HG03135 (cell line): Measurements from ENCODE around the gene DDX24.

ENCODE experiments used
- ATAC-seq: cut with Tn5 transposase; IDR thresholded peaks from one replicate; pipeline ENCODE4 v1.9.1; 2021; ENCODE audit warnings: mild to moderate bottlenecking, moderate library complexity; ENCODE audit not compliant: unreplicated experiment

Gene DDX24

DNA sequence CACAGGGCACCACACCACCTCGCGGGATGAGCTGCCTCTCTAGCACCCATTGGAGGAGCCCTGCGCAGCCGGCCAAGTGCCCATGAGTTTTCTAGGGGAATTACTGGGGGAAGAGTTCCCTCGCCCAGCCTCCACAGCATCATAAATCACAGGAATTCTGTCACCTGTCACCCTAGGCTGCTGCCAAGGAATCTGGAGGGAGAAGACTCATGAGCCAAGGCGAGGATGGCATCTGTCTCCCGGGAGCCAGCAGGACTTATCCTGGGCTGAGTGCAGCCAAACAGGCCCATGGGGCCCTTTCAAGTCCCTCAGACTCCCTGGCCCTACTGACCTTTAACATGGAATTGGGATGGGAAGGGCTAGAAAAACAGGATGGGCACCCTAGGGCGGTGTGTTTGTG is 62.7 kb downstream of the DDX24 start:
- ATAC-seq, result no peak

DNA sequence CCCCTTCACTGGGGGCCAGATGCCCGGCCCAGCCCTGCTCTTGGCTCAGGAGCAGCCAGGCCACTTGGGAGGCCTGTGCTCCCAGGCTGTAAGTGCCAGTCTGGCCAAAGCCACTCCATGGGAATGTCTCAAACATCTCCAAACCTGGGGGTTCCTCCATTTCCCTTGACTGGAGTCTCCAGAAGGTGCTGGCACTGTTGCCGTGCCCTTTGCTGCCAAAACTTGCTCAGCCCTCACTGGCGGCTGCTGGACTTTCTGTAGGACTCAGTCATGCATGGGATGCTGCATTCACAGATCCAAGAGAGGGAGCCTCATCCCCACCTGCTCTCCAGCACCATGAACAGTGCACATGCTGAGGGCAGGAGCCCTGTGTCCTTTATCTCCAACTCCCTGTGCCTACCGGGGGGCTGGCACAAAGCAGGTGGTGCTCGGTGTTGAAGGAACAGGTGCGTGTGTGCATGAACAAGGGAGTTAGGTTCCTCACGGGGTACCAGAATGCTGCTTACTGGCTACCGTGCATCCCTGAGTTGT is 64.5 kb downstream of the DDX24 start:
- no peak for ATAC-seq

DNA sequence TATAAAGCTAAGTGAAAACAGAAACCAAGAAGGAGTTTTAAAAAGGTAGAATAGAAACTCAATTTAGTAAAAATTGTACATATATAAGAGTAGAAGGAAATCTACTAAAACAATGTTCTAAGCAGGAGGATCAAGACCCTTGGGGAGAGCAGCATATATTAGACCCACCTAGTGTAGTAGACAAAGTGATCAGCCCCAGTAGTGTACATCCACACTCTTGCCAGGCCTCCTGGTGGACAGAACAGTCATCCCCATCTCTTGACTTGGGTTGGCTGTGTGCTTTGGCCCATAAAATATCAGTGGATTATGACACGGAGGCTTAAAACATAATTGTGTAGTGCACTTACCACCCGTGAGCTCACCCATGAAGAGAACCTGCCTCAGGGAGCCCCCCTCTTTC is 65.8 kb downstream of the DDX24 start:
- no peak for ATAC-seq

DNA sequence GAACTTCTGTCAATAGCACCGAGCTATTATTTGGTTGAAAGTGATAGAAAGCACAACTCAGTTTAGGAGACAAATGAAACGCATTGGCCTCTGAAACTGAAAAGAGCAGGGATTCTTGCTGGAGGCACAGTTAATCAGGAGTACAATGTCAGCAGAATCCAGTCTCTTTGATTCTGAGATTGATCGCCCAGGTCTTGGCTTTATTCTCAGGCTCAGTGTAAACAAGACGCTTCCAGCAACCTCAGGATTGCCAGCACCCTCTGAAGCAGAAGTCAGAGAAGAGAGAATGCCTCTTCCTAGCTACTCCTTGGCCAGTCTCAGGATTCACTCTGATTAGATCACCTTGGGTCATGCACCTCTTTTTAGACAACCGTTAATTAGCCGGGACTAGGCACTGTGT is 66.6 kb downstream of the DDX24 start:
- ATAC-seq, result no peak

DNA sequence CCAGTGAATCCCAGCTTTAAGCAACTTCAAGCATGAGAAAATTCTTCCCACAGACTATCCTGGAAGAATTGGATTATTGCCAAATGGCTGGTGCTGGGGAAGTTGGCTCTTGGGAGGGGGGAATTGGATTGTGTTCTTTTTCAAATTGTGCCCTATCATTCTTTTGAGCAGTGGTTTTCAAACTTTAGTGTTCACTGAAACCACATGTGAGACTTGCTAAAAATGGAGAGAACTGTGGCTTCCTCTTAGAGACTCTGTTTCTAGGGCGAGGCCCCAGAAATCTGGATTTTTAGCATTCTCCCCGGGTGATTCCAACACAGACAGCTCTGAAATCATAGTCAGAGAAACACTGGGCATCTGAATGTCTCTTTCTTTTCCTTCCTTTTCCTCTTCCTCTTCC is 69.2 kb downstream of the DDX24 start:
- ATAC-seq, result no peak

DNA sequence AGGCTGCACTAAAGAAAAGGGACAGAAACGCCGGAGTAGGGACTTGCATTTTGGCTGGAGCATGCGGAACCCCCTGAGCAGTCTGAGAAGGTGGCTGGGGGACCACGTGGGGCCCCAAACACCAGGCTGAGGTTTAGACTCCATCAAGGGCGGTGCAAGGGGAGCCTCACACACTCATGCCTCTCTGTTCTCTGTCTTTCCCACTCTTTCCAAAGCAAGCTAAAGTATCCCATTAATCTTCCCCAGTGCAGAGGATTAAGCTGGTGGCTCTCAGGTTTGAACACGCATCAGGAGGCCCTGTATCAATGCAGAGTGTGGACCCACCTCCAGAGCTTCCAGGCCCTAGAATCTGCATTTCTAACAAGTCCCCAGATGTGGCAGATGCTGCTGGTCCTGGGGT is 70.4 kb downstream of the DDX24 start:
- no peak for ATAC-seq

DNA sequence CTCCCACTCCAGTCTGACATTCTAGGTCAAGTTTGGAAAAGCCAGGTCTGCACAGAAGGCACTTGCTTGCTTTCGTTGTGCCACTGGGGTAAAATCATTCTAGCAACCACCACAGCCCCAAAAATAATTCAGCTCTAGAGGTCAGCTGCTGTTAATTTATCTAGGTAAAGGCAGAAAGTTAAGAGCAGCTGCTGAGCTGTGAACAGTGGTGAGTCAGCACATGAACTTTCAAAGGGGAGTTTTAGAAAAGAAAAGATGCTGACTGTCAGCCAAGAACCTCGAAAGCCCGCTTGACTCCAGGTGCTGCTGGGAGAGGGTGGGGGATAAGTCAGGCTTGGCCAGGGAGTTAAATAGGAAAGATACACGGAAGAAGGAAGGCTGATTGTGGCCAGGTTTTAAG is 71.2 kb downstream of the DDX24 start:
- ATAC-seq, result no peak

DNA sequence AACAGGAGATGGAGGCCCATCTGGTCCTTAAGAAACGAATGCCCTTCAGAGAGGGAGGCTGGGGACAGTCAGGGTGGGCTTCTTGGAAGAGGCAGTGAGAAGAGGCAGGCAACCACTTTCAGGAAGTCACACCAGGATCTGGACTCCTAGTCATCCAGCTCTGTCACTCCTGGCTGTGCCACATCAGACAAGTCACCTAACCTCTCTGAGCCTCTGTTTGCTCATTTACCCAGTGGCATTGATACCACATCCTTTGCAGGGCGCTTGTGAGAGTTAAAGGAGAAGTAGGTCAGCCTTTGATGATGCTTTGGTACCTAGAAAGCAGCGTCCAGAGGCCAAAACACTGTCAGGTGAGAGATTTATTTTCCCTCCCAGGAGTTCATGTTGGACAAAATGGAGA is 72.8 kb downstream of the DDX24 start:
- no peak for ATAC-seq

DNA sequence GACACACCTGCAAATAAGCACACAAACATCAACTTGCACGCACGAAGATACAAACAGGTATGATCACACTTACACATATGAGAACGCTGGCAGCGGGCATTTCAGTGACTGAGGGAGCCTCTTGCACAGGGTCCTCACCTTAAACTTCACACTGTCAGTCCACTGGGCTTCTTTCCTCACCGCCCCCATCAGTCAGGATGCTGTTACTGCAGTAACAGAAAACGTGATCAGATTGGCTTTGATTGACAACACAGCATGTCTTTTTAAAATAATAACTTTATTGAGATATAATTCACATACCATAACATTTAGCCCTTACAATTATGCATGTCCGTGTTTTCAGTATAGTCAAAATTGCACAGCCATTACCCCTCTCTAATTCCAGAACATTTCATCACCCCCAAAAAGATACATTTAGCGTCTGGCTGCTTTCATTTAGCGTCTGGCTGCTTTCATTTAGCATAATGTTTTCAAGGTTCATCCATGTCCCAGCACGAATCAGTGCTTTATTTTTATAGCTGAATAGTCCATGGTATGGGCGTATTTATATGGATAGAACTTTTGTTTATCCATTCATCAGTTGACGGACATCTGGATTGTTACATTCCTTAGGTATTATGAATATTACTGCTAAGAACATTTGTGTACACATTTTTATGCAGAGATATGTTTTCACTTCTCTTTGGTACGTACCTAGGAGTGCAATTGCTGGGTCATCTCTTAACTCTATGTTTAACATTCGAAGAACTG is 75.5 kb downstream of the DDX24 start:
- no peak for ATAC-seq

DNA sequence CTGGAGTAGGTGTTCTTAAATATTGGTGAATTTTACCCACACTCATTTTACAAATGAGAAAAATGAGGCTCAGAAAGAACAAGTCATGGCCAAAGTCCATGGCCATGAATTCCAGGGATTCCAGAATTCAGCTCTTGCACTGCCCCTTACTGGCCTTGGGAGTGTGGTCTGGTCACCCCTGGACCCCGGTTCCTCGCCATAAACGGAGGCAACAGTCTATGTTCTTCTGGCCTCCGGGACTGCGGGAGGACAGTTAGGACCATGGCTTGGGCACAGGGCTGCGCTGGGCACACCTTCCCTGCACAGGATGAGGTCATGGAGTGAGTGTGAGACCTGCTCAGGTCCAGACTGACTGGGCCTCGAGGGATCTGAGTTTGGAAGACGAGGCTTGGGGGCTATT is 77.0 kb downstream of the DDX24 start:
- no peak for ATAC-seq

DNA sequence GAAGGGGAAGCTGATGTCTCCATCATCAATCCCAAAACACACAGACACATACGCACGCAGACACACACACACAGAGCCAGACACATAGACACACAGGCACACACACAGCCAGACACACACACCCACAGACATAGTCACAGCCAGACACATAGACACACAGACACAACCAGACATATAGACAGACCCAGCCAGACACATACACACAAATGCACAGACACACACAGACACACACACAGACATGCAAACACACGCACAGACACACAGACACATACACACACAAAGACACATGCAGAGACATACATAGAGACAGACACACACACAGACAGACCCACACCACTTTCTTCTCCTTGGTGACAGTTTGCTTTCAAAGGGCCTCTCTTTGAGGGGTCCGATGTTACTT is 77.6 kb downstream of the DDX24 start:
- ATAC-seq, result no peak

DNA sequence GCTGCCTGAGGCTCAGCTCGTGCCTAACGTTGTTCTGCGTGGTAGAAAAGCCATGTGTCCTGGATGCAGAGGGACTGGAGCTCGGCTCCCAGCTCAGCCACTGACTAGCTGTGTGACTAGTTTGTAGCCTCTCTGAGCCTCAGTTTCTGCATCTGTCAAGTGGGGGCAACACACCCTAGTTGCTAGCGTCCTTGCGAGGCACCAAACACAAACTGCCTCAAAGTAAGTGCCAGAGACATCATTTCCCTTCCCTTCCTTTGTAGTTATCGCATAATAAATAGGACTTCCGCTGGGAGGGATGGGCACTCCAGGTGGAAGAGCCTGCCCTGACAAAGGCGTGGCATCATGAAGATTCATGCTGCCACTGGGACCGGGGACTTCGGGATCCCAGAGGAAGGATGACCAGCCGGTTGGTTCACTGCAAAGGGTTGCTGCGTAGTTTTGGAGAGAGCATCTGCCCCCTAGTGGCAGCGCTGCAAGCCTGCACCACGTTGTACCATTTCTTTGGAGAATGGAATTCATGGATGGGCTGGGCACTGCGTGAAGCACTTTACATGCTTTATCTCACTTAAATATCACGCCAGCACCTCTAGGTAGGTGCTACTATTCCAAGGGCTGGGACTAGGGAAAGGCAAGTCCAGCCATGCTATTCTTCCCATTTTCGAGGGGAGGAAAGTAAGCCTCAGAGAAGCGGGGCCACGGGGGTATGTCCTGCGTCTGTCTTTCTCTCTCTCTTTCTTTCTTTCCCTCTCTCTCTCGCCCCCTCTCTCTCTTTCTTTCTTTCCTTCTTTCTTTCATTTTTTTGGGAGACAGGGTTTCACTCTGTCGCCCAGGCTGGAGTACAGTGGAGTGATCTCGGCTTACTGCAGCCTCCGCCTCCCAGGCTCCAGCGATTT is 79.3 kb downstream of the DDX24 start:
- ATAC-seq, result no peak

DNA sequence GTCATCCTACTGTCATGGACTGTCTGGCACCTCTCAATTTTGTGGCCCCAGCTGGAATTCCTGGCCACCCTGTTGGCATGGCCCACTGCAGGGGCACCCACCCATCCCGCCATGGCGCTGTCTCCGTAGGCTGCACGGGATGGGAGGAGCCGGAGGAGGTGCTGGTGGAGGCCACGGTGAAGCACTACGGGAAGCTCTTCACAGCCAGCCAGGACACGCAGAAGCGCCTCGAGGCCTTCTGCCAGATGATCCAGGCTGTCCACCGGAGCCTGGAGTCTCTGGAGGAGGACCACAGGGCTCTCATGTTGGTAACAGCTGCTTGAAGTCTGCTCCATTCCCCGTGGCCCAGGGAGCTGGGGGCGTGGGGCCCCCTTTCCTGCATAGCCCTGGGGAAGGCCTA is 80.0 kb downstream of the DDX24 start:
- ATAC-seq, result no peak

DNA sequence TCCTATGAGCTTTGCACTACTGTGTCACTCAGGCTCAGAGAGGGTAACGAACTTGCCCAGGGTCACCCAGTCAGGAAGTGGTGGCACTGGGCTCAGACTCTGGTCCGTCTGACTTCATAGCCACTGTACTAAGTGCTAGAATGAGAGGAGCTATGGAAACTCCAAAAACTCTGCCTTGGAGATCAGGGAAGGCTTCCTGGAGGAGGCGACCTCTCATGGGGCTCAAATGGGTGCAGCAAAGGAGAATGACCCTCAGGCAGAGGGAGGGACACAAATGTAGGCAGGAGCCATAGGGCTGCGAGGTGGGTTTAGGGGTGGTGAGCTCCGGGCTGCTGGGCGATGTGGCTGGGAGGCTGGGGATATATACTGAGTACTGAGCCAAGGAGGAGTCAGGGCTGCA is 80.7 kb downstream of the DDX24 start:
- no peak for ATAC-seq

DNA sequence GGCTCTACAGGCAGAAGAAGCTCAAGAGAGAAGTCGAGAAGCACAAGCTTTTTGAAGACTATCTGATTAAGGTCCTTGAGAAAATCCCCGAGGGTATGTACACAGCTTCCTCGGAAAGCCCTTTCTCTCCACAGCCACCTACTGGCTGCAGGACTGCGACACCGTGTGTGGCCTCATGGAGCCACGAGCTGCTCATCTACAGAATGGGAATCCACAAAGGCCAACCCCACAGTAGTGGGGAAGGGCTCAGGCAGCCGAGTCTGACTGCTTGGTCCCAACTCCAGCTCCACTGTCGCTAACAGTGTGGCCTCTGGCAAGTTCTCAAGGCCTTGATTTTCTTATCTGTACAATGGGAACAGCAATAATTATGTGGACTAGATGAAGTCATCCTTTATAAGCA is 81.4 kb downstream of the DDX24 start:
- ATAC-seq, result no peak

DNA sequence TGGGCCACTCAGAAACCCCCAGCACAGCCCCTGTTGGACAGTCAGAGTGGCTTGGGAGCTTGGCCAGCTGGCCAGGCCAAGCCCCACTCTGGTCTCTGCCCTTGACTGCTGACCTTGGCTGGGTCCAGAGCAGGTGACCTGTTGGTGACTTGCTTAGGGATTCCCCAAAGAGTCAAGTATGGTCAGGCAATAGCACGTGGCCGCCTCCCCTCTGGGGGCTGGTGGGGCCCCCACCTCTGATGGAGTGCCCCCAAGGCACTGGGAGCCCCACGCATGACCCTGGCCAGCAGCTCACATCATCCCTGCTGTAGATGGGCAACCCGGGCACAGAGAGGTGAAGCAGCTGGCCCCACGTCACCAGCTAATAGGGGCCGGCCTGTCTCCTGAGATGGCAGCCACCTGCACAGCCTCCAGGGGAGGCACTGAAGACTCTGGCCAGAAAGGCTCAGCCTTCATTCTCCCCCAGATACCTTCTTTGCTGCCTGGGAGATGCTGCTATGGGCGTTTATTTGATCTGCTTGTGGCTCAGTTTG is 82.1 kb downstream of the DDX24 start:
- no peak for ATAC-seq
